GM12878 (cell line): ENCODE results near the gene TLL1. TPM values are rescaled to one million over a fixed set of nuclear protein-coding genes. Genes with fewer than 3 reads are reported as not detected.
A peak's percentile ranks its signal among the peaks of the same experiment; 100 is the strongest.

Experiments
- ATAC-seq: fragments of 200-7000 bp; cut with Tn5 transposase; 3 replicates; pipeline ENCODE4 v1.9.1; 2020; ENCODE audit warnings: mild to moderate bottlenecking, moderate library complexity
- BruUV-seq: library from RNA; stranded (reverse); fragments of 400-500 nt; replicated peaks from 2 replicates; lab custom pipeline; 2021; lab: Mats Ljungman, UMichigan
- CTCF ChIA-PET: fragments of 300-600 bp; sonication (Branson Sonifier 250); formaldehyde crosslinking; extraction: SDS; loops from one replicate; lab custom pipeline; 2021; ENCODE audit warnings: inconsistent platforms; lab: Yijun Ruan, JAX
- POLR2A ChIA-PET: fragments of 350-600 bp; formaldehyde crosslinking; extraction: SDS; loops from one replicate; lab custom pipeline; 2021; ENCODE audit warnings: inconsistent platforms; lab: Charles Lee
- RAD21 ChIA-PET: fragments of 300-600 bp; sonication (Branson Sonifier 250); formaldehyde crosslinking; loops from one replicate; lab custom pipeline; 2023; ENCODE audit warnings: antibody characterized with exemption; ENCODE audit not compliant: unreplicated experiment; lab: Charles Lee
- SMC1A ChIA-PET: fragments of 300-600 bp; sonication (Branson Sonifier 250); formaldehyde crosslinking; loops from one replicate; lab custom pipeline; 2023; ENCODE audit not compliant: unreplicated experiment, uncharacterized antibody; lab: Charles Lee
- DNase-seq: peaks from one replicate; pipeline ENCODE4 v3.0.0-alpha.2; 2011; ENCODE audit warnings: low read depth, low spot score
- FAIRE-seq: peaks from 3 replicates; lab custom pipeline; 2011; peaks lifted over from hg19 to GRCh38; lab: Jason Lieb, UNC
- H2AFZ ChIP-seq: 2 replicates; pipeline ENCODE4 v1.6.0; 2011; ENCODE audit warnings: low read depth, low read length, control low read depth; ENCODE audit not compliant: control insufficient read depth
- H3K27ac ChIP-seq: 2 replicates; pipeline ENCODE4 v1.5.1; 2011; ENCODE audit warnings: control low read depth; ENCODE audit not compliant: control insufficient read depth, insufficient read depth
- H3K27me3 ChIP-seq, 2 experiments: replicated peaks in 1 of 2; 2 replicates each; pipeline versions ENCODE4 v1.6.0 to v1.6.1; 2011; ENCODE audit warnings: low read length in 1 of 2; ENCODE audit not compliant: control insufficient read depth in 2 of 2, insufficient read depth in 2 of 2
- H3K36me3 ChIP-seq, 2 experiments: 2 replicates each; pipeline ENCODE4 v1.5.1; 2011; ENCODE audit warnings: low read length in 1 of 2; ENCODE audit not compliant: control insufficient read depth in 2 of 2, insufficient read depth in 2 of 2
- H3K4me1 ChIP-seq: 2 replicates; pipeline ENCODE4 v1.6.1; 2011; ENCODE audit warnings: mild to moderate bottlenecking, low read length, moderate library complexity, mixed read lengths; ENCODE audit not compliant: control insufficient read depth, insufficient read depth
- H3K4me2 ChIP-seq: 2 replicates; pipeline ENCODE4 v1.6.0; 2011; ENCODE audit warnings: control low read depth; ENCODE audit not compliant: control insufficient read depth, insufficient read depth
- H3K4me3 ChIP-seq: fragments of 200-600 bp; sonication (generic); 2 replicates; pipeline ENCODE4 v1.5.1; 2016
- H3K79me2 ChIP-seq: 2 replicates; pipeline ENCODE4 v1.6.0; 2011; ENCODE audit warnings: low read length; ENCODE audit not compliant: control insufficient read depth, insufficient read depth
- H3K9ac ChIP-seq: 2 replicates; pipeline ENCODE4 v1.8.0; 2011; ENCODE audit warnings: low read length, control low read depth, mixed read lengths; ENCODE audit not compliant: control insufficient read depth, insufficient read depth
- H3K9me3 ChIP-seq: replicated peaks from 3 replicates; pipeline ENCODE4 v1.5.1; 2011; ENCODE audit warnings: mild to moderate bottlenecking, low read length; ENCODE audit not compliant: control insufficient read depth, insufficient read depth
- H4K20me1 ChIP-seq: 2 replicates; pipeline ENCODE4 v1.6.0; 2011; ENCODE audit not compliant: control insufficient read depth, insufficient read depth
- BACH1 ChIP-seq: fragments of 450-650 bp; IDR thresholded peaks from 2 replicates; pipeline ENCODE4 v1.6.1; 2017; ENCODE audit warnings: mild to moderate bottlenecking, borderline replicate concordance
- DPF2 ChIP-seq: fragments of 450-650 bp; IDR thresholded peaks from 2 replicates; pipeline ENCODE4 v1.6.1; 2017; ENCODE audit warnings: mild to moderate bottlenecking
- POLR2AphosphoS2 ChIP-seq: IDR thresholded peaks from 2 replicates; pipeline ENCODE4 v1.6.1; 2011; ENCODE audit warnings: low read depth, mild to moderate bottlenecking, low read length, improper control_type of control experiment, moderate library complexity
- WGBS: methylation state at CpG from one replicate; pipeline ENCODE4 v1.1.6; 2016; ENCODE audit warnings: low lambda C conversion rate; ENCODE audit not compliant: insufficient replicate concordance, insufficient coverage; ENCODE audit errors: missing lambda C conversion rate; 5-methylcytosine and 5-hydroxymethylcytosine counted together
- in situ Hi-C: fragments of 300-500 bp; cut with MboI; formaldehyde crosslinking; loops from 9 replicates; pipeline ENCODE4 v1.14.3; 2018; ENCODE audit warnings: mixed read lengths
- intact Hi-C: fragments of 100-400 bp; cut with micrococcal nuclease; formaldehyde crosslinking; loops from one replicate; pipeline ENCODE4 v1.14.2; 2022; ENCODE audit not compliant: unreplicated experiment
- polyA plus RNA-seq, 11 experiments: library from polyadenylated mRNA; depleted of rRNA in 4 of 11; unstranded in 6 of 11; stranded (reverse) in 5 of 11; fragments of >200 nt; fragmentation: Nextera tagmentation in 4 of 11; fragmentation: Illumina TruSeq in 1 of 11; extraction: Ambion mirVana in 4 of 11; extraction: Trizol in 1 of 11; gene quantifications; 1 replicate in 1 of 11; 2 replicates in 10 of 11; pipeline versions ENCODE4 v1.2.1 to v1.2.3, GENCODE V29; 2011 to 2016; ENCODE audit warnings: inconsistent platforms in 2 of 11, missing spikeins in 2 of 11, low read depth in 1 of 11
- total RNA-seq, 4 experiments: library from RNA; depleted of rRNA in 3 of 4; stranded (reverse); fragments of >200 nt in 3 of 4; fragmentation: Illumina TruSeq in 1 of 4; extraction: Trizol in 1 of 4; gene quantifications; 2 replicates each; pipeline versions ENCODE4 v1.2.1 to v1.2.3, GENCODE V29; 2013 to 2021
- TF ChIP-seq, protein P1 (sequence below): IDR thresholded peaks from 2 replicates; pipeline ENCODE4 v1.6.1; 2012; ENCODE audit warnings: improper control_type of control experiment, low read depth, low read length; ENCODE audit not compliant: insufficient replicate concordance
- TF ChIP-seq, protein P2 (sequence below): fragments of 450-650 bp; IDR thresholded peaks from 2 replicates; pipeline ENCODE4 v1.6.1; 2018; ENCODE audit warnings: mild to moderate bottlenecking, low read depth, moderate library complexity; ENCODE audit not compliant: partially characterized antibody
- TF ChIP-seq, protein P3 (sequence below): fragments of 450-650 bp; formaldehyde crosslinking; IDR thresholded peaks from 2 replicates; pipeline ENCODE4 v1.5.0; 2022; ENCODE audit warnings: mild to moderate bottlenecking, missing genetic modification characterization

The TLL1 gene
- total and polyA plus RNA-seq, 10 of the 15 experiments (the other 5 are each of a cell fraction or from before 2014, with no cell fraction given): 0.02 to 0.31 (median 0.05) TPM; not detected in 2

DNA sequence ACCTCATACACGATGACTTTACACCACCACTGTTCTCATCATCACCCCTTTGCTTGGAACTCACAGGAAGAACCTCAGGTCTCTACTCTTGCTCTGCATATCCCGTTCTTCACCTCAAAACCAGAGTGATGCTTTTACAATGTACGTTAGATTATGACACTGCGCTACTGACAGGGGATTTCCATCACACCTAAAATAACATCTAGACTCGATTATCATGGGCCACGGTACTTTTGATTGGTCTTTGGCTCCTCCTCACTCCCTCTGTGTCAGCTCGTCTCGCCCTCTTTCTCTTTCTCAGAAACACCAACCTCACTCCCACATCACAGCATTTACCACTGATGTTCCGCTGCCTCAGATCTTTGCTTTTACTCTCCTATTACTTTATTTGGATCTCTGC lies 172.4 kb downstream of the TLL1 start (continued):
- TF ChIP-seq, protein P1, sequence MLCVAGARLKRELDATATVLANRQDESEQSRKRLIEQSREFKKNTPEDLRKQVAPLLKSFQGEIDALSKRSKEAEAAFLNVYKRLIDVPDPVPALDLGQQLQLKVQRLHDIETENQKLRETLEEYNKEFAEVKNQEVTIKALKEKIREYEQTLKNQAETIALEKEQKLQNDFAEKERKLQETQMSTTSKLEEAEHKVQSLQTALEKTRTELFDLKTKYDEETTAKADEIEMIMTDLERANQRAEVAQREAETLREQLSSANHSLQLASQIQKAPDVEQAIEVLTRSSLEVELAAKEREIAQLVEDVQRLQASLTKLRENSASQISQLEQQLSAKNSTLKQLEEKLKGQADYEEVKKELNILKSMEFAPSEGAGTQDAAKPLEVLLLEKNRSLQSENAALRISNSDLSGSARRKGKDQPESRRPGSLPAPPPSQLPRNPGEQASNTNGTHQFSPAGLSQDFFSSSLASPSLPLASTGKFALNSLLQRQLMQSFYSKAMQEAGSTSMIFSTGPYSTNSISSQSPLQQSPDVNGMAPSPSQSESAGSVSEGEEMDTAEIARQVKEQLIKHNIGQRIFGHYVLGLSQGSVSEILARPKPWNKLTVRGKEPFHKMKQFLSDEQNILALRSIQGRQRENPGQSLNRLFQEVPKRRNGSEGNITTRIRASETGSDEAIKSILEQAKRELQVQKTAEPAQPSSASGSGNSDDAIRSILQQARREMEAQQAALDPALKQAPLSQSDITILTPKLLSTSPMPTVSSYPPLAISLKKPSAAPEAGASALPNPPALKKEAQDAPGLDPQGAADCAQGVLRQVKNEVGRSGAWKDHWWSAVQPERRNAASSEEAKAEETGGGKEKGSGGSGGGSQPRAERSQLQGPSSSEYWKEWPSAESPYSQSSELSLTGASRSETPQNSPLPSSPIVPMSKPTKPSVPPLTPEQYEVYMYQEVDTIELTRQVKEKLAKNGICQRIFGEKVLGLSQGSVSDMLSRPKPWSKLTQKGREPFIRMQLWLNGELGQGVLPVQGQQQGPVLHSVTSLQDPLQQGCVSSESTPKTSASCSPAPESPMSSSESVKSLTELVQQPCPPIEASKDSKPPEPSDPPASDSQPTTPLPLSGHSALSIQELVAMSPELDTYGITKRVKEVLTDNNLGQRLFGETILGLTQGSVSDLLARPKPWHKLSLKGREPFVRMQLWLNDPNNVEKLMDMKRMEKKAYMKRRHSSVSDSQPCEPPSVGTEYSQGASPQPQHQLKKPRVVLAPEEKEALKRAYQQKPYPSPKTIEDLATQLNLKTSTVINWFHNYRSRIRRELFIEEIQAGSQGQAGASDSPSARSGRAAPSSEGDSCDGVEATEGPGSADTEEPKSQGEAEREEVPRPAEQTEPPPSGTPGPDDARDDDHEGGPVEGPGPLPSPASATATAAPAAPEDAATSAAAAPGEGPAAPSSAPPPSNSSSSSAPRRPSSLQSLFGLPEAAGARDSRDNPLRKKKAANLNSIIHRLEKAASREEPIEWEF: no peak

DNA sequence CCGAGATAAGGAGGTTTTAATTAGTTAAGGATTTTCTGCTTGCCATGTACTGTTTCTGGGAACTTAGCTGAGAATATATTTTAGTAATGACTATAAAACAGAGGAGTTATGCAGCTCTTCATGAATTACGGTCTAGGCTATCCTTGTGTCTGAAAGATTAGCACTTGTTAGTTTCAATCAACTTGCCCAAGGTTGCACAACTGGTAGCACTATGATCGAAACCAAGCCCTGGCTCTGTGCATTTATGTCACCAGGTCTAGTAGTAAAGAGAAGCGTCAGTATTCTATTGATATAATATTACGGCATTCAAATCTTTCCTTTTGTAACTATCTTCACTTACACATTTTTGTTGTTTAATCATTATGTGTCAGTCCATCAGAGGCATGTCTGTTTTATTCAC lies 176.0 kb downstream of the TLL1 start:
- Histone ChIP-seq H3K4me2 (no peak overlapping the region), H3K4me1 (no peaks in the 10 kb centered on the region), H3K9ac (no peak overlapping the region), H3K79me2 (no peaks in the 10 kb centered on the region), H3K27ac (no peak overlapping the region), H4K20me1 (no peaks in the 10 kb centered on the region), H3K36me3 (no peaks in the 10 kb centered on the region), H3K27me3 (no peaks in the 10 kb centered on the region), H2AFZ (no peak overlapping the region), H3K4me3 (no peak overlapping the region), H3K9me3 (no peaks in the 10 kb centered on the region)
- POLR2A ChIA-PET: interaction anchor here (1.4 kb wide), 1 partner anchor 840 kb away, joined by 3 read pairs; no protein-coding TSS in a partner anchor
- CTCF ChIA-PET: interaction anchor here (1.4 to 4.0 kb wide), 3 partner anchors 8 to 20 kb away, joined by 3 to 31 read pairs (median 8); no protein-coding TSS in a partner anchor
- WGBS: 57% methylated on average over 5 of the region's 5 CpGs
- RAD21 ChIA-PET: interaction anchor here (0.7 to 2.3 kb wide), 3 partner anchors 9 to 38 kb away, joined by 3 to 12 read pairs (median 6); no protein-coding TSS in a partner anchor
- ATAC-seq (peak; percentile 22), DNase-seq (no peak), FAIRE-seq (peak; percentile 49)
- TF ChIP-seq BACH1 (no peak), POLR2AphosphoS2 (no peak), DPF2 (no peak)
- TF ChIP-seq, protein P2, sequence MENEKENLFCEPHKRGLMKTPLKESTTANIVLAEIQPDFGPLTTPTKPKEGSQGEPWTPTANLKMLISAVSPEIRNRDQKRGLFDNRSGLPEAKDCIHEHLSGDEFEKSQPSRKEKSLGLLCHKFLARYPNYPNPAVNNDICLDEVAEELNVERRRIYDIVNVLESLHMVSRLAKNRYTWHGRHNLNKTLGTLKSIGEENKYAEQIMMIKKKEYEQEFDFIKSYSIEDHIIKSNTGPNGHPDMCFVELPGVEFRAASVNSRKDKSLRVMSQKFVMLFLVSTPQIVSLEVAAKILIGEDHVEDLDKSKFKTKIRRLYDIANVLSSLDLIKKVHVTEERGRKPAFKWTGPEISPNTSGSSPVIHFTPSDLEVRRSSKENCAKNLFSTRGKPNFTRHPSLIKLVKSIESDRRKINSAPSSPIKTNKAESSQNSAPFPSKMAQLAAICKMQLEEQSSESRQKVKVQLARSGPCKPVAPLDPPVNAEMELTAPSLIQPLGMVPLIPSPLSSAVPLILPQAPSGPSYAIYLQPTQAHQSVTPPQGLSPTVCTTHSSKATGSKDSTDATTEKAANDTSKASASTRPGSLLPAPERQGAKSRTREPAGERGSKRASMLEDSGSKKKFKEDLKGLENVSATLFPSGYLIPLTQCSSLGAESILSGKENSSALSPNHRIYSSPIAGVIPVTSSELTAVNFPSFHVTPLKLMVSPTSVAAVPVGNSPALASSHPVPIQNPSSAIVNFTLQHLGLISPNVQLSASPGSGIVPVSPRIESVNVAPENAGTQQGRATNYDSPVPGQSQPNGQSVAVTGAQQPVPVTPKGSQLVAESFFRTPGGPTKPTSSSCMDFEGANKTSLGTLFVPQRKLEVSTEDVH: no peak
- TF ChIP-seq, protein P3, sequence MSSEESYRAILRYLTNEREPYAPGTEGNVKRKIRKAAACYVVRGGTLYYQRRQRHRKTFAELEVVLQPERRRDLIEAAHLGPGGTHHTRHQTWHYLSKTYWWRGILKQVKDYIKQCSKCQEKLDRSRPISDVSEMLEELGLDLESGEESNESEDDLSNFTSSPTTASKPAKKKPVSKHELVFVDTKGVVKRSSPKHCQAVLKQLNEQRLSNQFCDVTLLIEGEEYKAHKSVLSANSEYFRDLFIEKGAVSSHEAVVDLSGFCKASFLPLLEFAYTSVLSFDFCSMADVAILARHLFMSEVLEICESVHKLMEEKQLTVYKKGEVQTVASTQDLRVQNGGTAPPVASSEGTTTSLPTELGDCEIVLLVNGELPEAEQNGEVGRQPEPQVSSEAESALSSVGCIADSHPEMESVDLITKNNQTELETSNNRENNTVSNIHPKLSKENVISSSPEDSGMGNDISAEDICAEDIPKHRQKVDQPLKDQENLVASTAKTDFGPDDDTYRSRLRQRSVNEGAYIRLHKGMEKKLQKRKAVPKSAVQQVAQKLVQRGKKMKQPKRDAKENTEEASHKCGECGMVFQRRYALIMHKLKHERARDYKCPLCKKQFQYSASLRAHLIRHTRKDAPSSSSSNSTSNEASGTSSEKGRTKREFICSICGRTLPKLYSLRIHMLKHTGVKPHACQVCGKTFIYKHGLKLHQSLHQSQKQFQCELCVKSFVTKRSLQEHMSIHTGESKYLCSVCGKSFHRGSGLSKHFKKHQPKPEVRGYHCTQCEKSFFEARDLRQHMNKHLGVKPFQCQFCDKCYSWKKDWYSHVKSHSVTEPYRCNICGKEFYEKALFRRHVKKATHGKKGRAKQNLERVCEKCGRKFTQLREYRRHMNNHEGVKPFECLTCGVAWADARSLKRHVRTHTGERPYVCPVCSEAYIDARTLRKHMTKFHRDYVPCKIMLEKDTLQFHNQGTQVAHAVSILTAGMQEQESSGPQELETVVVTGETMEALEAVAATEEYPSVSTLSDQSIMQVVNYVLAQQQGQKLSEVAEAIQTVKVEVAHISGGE (CRISPR knock-in tag): no peak
- in situ Hi-C loops (no loop called here), intact Hi-C loops (no loop called here)
- SMC1A ChIA-PET: interaction anchor here (0.9 to 2.3 kb wide), 7 partner anchors 9 to 41 kb away, joined by 3 to 25 read pairs (median 5); no protein-coding TSS in a partner anchor
- no TSS peak for BruUV-seq
